HG03558 (cell line): Measurements from ENCODE around the gene FOXL3.
"Not testable (repeated sequence)": the region's sequence is repeated elsewhere in the genome, so short reads cannot be mapped to it uniquely, and the experiment has no call there.

Experiments
- ATAC-seq: cut with Tn5 transposase; IDR thresholded peaks from one replicate; pipeline ENCODE4 v1.9.1; 2021; ENCODE audit warnings: moderate number of reproducible peaks; ENCODE audit not compliant: unreplicated experiment; ENCODE audit errors: extremely low read depth

FOXL3 gene

DNA sequence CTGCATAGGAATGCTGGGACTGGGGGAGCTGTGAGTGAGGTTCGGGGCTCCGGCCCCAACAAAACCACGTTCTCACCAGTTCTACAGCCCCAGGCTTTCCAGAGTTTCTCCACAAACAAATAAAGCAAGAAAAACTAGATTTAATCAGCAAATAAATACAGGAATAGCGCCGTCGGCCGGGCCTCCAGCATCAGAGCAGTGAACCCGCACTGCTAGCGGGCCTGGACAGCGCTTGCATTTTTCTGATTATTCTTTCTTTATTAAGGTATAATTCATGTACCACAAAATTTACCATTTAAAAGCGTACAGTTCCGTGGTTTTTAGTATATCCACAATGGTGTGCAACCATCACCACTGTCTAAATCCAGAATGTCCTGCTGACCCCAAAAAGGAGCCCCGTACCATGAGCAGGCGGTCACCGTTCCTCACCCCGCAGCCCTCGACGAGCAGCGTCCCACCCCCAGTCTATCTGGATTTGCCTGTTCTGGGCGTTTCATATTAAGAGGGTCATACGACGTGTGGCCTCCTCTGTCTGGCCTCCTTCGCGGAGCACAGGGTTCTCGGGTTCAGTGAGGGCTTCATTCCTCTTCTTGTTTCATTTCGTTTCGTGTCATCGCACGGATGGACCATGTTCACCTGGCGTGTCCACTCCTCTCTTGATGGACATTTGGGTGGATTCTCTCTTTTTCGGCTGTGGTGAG, 35.5 kb upstream of the FOXL3 start:
- ATAC-seq, result no peak

GRCh38 chr7:255038-255435, 34.9 kb upstream of the FOXL3 start:
- no peak for ATAC-seq

DNA sequence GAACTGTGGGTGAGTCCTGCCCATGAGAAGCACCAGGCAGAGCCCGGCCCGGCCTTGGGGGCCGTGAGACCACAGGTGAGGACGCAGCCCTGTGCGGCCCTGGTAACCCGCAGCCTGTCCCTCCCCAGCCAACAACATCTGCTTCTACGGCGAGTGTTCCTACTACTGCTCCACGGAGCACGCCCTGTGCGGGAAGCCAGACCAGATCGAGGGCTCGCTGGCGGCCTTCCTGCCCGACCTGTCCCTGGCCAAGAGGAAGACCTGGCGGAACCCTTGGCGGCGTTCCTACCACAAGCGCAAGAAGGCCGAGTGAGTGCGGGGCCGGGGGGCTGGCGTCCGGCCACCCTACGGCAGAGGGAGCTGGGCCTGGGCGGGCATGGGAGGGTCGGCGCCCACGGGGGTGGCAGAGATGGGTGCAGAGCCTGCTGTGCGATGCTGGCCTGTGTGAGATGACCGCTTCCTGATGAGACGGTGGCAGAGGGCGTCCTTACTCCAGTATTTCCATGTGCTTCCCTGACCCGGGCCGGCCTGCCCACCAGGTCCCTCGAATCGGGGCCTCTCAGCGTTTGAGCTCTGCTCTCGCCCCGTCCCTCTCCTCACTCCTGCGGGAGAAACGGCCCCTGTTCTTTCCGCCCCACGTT, 34.1 kb upstream of the FOXL3 start:
- no peak for ATAC-seq

DNA sequence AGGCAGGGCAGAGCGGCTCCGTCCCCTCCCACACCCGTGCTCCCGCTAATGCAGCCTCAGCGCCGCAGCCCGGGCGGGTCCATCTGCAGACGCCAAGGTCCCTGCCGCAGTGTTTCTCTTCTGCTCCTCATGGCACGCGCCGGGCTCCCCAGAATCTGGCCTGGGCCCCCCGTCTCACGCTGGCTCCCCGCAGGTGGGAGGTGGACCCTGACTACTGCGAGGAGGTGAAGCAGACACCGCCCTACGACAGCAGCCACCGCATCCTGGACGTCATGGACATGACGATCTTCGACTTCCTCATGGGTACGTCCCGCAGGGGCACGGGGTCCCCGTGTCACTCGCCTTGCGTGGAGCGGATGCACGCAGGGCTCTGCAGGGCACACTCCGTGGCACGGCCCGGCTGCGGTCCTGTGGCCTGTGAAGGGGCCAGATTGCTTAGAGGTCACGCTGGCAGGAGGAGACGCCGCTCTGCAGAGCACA, 33.5 kb upstream of the FOXL3 start:
- ATAC-seq, result no peak

DNA sequence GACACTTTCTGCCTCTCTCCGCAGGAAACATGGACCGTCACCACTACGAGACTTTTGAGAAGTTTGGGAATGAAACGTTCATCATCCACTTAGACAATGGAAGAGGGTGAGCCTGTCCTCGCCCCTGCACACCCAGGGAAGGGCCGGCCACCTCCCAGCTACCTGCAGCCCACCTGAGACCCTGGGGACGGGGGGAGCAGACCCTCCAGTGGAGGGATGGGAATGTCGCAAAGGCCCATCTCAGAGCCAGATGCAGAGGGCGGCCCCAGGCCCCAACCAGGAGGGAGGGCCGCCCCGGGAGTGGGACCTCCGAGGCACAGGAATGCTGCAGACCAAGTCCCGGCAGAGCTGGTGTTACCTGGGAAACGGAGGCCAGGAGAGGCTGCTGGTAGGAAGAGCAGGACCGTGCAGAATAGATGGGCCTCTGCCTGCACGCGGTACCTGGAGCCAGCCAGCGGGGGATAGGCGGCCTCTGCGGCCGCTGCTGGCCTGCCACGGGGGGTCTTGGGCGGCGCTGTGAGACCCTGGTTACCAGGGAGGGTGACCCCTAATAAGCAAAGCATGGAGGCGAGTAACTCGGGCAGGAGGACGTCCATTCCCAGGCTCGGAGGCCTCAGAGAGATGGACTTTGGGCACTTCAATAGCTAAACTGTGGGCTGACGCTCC, 32.9 kb upstream of the FOXL3 start:
- no peak for ATAC-seq

GRCh38 chr7:257647-257992, 32.4 kb upstream of the FOXL3 start:
- no peak for ATAC-seq

DNA sequence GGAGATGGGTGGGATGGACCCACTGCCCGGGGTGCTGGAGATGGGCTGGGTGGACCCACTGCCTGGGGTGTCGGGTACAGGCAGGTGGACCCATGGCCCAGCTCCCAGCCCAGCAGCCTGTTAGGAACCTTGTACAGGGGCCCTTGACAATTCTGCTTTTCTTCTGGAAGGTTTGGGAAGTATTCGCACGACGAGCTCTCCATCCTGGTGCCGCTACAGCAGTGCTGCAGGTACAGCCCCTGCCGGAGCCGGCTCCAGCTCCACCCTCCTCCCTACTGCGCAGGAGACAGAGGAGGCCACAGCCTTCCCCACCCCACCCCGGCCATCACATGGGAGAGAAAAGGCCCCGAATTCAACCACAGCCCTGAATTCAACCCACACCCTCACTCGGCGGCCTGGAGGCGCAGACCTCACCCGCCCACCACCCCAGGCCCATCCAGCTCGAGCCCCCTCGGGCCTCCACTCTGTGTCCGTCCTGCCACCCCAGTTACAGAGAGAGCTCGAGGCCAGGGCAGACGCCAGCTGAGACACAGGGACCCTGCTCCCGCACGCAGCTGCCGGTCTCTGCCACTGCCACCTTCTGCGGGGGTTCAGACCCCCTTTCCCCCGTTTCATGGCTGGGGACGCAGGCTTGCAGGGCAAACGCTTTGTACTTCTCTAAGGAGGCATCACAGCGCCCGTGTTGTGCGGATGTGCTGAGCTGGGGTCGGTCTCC, 31.3 kb upstream of the FOXL3 start:
- ATAC-seq, result no peak

- no peak for ATAC-seq
Measured at GRCh38 chr7:259191-259505, 30.8 kb upstream of the FOXL3 start.

DNA sequence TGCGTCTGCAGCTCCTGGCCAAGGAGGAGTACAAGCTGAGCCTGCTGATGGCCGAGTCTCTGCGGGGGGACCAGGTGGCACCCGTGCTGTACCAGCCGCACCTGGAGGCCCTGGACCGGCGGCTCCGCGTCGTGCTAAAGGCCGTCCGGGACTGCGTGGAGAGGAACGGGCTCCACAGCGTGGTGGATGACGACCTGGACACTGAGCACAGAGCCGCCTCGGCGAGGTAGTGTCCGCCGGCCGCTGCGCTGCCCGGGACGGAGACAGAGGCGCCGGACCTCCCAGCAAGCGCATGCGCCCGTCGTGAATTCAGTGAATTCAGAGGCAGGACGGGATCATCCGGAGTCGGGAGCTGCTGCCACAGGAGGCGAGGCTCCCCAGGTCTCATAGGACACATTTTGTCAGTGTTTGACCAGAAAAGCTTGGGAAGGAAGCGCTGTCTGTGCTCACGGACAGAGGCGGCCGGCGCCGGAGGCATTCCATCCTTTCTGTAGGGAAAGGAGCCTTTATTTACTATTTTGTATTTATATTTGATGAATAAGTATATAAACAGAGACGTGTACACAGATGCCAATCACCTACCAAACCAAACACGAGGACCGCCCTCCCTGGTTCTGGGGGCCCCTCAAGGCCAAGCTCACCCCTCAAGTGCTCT, 30.1 kb upstream of the FOXL3 start:
- ATAC-seq, result no peak

- ATAC-seq, result no peak
Measured at GRCh38 chr7:260441-261281, 29.3 kb upstream of the FOXL3 start.

DNA sequence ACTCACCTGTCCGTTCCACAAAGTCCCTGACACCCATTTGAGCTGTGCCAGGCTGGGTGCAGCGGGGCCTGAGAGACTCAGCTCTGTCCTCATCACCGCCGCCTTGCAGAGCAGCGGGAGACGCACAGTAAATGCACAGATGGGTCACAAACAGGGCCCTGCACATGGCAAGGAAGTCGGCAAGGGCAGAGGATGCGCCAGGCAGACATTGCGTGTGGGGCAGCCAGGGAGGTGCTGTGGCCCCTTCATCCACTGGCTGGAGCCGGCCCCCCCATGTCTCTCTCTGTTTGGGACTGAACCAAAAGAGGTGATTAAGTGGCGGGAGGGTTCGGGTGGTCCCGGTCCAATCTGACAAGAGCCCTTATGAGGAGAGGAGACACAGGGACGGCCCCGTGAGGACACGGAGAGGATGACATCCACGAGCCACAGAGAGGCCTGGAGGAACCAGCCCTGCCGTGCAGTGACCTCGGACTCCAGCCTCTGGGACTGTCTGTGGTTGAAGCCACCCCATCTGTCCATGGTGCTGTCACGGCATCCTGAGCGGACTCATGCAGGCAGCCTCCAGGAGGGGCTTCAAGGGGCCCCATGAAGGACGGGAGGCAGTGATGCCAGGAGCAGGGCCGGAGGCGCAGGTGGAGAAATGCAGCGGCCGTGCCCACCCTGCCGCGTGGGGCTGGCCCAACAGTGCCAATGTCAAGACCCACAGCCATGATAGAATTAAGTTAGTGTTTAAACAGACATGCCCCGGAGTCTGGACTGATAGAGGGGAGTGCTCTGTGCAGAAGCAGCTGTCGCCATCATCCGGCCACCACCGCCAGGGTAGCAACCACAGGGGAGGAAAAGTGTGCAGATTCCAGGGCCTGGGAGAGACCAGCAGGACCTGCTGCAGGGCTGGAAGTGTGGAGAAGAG, 28.4 kb upstream of the FOXL3 start:
- ATAC-seq, result no peak

GRCh38 chr7:262251-262572, 27.8 kb upstream of the FOXL3 start:
- no peak for ATAC-seq

GRCh38 chr7:262631-263311, 27.2 kb upstream of the FOXL3 start:
- not testable (repeated sequence) for ATAC-seq

GRCh38 chr7:263483-264351, 26.3 kb upstream of the FOXL3 start:
- ATAC-seq, result not testable (repeated sequence)

GRCh38 chr7:264541-265191, 25.3 kb upstream of the FOXL3 start:
- no peak for ATAC-seq

- ATAC-seq, result no peak
Measured at GRCh38 chr7:265192-265997, 24.6 kb upstream of the FOXL3 start.
